A549 (cell line): Measurements from ENCODE around the gene NEURL2. TPM values are rescaled to one million over a fixed set of nuclear protein-coding genes. Genes with fewer than 3 reads are reported as not detected.
A peak's percentile ranks its signal among the peaks of the same experiment; 100 is the strongest.

ENCODE experiments used
- ATAC-seq, 2 experiments: fragments of 200-7000 bp in 1 of 2; fragments of >200 bp in 1 of 2; cut with Nextera tagmentation in 1 of 2; cut with Tn5 transposase in 1 of 2; 3 replicates each; pipeline versions ENCODE4 v1.8.0 to v1.9.1; 2018 to 2020; ENCODE audit warnings: mild to moderate bottlenecking in 1 of 2, moderate library complexity in 1 of 2
- CTCF ChIA-PET: fragments of 300-600 bp; sonication (Branson Sonifier 250); formaldehyde crosslinking; extraction: SDS; loops from one replicate; lab custom pipeline; 2021; ENCODE audit warnings: antibody characterized with exemption, inconsistent platforms; lab: Yijun Ruan, JAX
- POLR2A ChIA-PET: fragments of 350-600 bp; formaldehyde crosslinking; extraction: SDS; loops from one replicate; lab custom pipeline; 2021; ENCODE audit warnings: antibody characterized with exemption, inconsistent platforms; lab: Yijun Ruan, JAX
- DNase-seq, 2 experiments: peaks; one replicate each; pipeline versions ENCODE4 v3.0.0 to v3.0.0-alpha.2; 2011 to 2016; ENCODE audit warnings: low read depth in 1 of 2, low spot score in 1 of 2
- FAIRE-seq: peaks from 2 replicates; lab custom pipeline; 2011; peaks lifted over from hg19 to GRCh38; lab: Jason Lieb, UNC
- H3K27ac ChIP-seq, 2 experiments: fragments of >200 bp; sonication (Bioruptor Twin); formaldehyde crosslinking; 3 replicates each; pipeline ENCODE4 v1.5.1; 2016 to 2017
- H3K4me1 ChIP-seq: fragments of >200 bp; sonication (Bioruptor Twin); formaldehyde crosslinking; 3 replicates; pipeline ENCODE4 v1.6.1; 2016
- H3K4me2 ChIP-seq: fragments of >200 bp; sonication (Bioruptor Twin); formaldehyde crosslinking; 3 replicates; pipeline ENCODE4 v1.6.1; 2016
- H3K4me3 ChIP-seq: fragments of >200 bp; sonication (Bioruptor Twin); formaldehyde crosslinking; 3 replicates; pipeline ENCODE4 v1.5.1; 2016
- H3K9me3 ChIP-seq: fragments of >200 bp; sonication (Bioruptor Twin); formaldehyde crosslinking; 3 replicates; pipeline ENCODE4 v1.6.1; 2016
- FOSL2 ChIP-seq, 2 experiments: fragments of 450-650 bp in 1 of 2; fragments of >200 bp in 1 of 2; sonication (Bioruptor Twin) in 1 of 2; formaldehyde crosslinking; IDR thresholded peaks; 2 replicates each; pipeline versions ENCODE4 v1.5.0 to v1.6.1; 2016 to 2020; ENCODE audit warnings: mild to moderate bottlenecking in 1 of 2, moderate library complexity in 1 of 2
- FOXS1 ChIP-seq: fragments of 250-450 bp; sonication (Bioruptor Pico); IDR thresholded peaks from 2 replicates; pipeline ENCODE4 v1.5.0; 2020; ENCODE audit warnings: mild to moderate bottlenecking, moderate library complexity
- HEYL ChIP-seq: fragments of 250-450 bp; sonication (Bioruptor Pico); IDR thresholded peaks from 2 replicates; pipeline ENCODE4 v1.8.0; 2021; ENCODE audit warnings: mild to moderate bottlenecking, moderate library complexity
- HOXA7 ChIP-seq: fragments of 250-450 bp; sonication (Bioruptor Pico); IDR thresholded peaks from 2 replicates; pipeline ENCODE4 v1.5.0; 2020; ENCODE audit warnings: mild to moderate bottlenecking, moderate library complexity
- JUN ChIP-seq, 2 experiments: fragments of >200 bp; sonication (Bioruptor Twin); formaldehyde crosslinking; IDR thresholded peaks; 2 replicates in 1 of 2; 3 replicates in 1 of 2; pipeline ENCODE4 v1.6.1; 2016 to 2017
- KDM5A ChIP-seq: fragments of 200-600 bp; sonication (generic); IDR thresholded peaks from 2 replicates; pipeline ENCODE4 v1.6.1; 2016; ENCODE audit warnings: antibody characterized with exemption, mild to moderate bottlenecking
- MAFK ChIP-seq: fragments of 450-650 bp; IDR thresholded peaks from 2 replicates; pipeline ENCODE4 v1.6.1; 2014; ENCODE audit not compliant: partially characterized antibody
- NPAS2 ChIP-seq: fragments of 250-450 bp; sonication (Bioruptor Pico); IDR thresholded peaks from 2 replicates; pipeline ENCODE4 v1.8.0; 2022; ENCODE audit warnings: mild to moderate bottlenecking, moderate library complexity, borderline replicate concordance
- PHF8 ChIP-seq: fragments of 200-600 bp; sonication (generic); IDR thresholded peaks from 2 replicates; pipeline ENCODE4 v1.6.1; 2016; ENCODE audit warnings: low read depth, mild to moderate bottlenecking, antibody characterized with exemption, moderate library complexity, borderline replicate concordance
- POLR2A ChIP-seq: IDR thresholded peaks from 2 replicates; pipeline ENCODE4 v1.6.1; 2012; ENCODE audit warnings: mild to moderate bottlenecking, low read length
- RARB ChIP-seq: fragments of 250-450 bp; sonication (Bioruptor Pico); IDR thresholded peaks from 2 replicates; pipeline ENCODE4 v1.8.0; 2021; ENCODE audit warnings: mild to moderate bottlenecking, moderate library complexity
- RNF2 ChIP-seq: fragments of 200-600 bp; sonication (generic); IDR thresholded peaks from 2 replicates; pipeline ENCODE4 v1.6.1; 2016; ENCODE audit warnings: low read depth, mild to moderate bottlenecking, antibody characterized with exemption, moderate library complexity, borderline replicate concordance
- TFCP2L1 ChIP-seq: fragments of 250-450 bp; sonication (Bioruptor Pico); IDR thresholded peaks from 2 replicates; pipeline ENCODE4 v1.5.0; 2021; ENCODE audit warnings: mild to moderate bottlenecking
- WGBS: methylation state at CpG from one replicate; pipeline ENCODE4 v1.1.6; 2017; ENCODE audit errors: missing lambda C conversion rate; 5-methylcytosine and 5-hydroxymethylcytosine counted together
- polyA plus RNA-seq, 4 experiments: library from polyadenylated mRNA; depleted of rRNA in 3 of 4; stranded (reverse); fragments of >200 nt; fragmentation: RNase III in 1 of 4; extraction: RNeasy Plus Mini Kit Qiagen cat#74134 plus additional on column Dnase treatment in 1 of 4; gene quantifications; 2 replicates in 3 of 4; 3 replicates in 1 of 4; pipeline ENCODE4 v1.2.3, GENCODE V29; 2011 to 2017
- TF ChIP-seq, protein P1 (sequence below): IDR thresholded peaks from 2 replicates; pipeline ENCODE4 v1.6.1; 2012
- TF ChIP-seq, protein P2 (sequence below): fragments of 250-450 bp; sonication (Bioruptor Pico); IDR thresholded peaks from 2 replicates; pipeline ENCODE4 v1.5.0; 2021; ENCODE audit warnings: mild to moderate bottlenecking, moderate library complexity, borderline replicate concordance
- TF ChIP-seq, protein P3 (sequence below): fragments of 450-650 bp; IDR thresholded peaks from 2 replicates; pipeline ENCODE4 v1.6.1; 2014; ENCODE audit warnings: antibody characterized with exemption
- TF ChIP-seq, protein P4 (sequence below): fragments of 250-450 bp; sonication (Bioruptor Pico); IDR thresholded peaks from 2 replicates; pipeline ENCODE4 v1.5.0; 2020; ENCODE audit warnings: low read depth, mild to moderate bottlenecking, moderate library complexity
- TF ChIP-seq, protein P5 (sequence below): fragments of >200 bp; sonication (Bioruptor Twin); formaldehyde crosslinking; IDR thresholded peaks from 3 replicates; pipeline ENCODE4 v1.5.1; 2016

The NEURL2 gene
- polyA plus RNA-seq, 2 of the 4 experiments (the other 2 are of a cell fraction) = 0.57 to 1.4 TPM

DNA sequence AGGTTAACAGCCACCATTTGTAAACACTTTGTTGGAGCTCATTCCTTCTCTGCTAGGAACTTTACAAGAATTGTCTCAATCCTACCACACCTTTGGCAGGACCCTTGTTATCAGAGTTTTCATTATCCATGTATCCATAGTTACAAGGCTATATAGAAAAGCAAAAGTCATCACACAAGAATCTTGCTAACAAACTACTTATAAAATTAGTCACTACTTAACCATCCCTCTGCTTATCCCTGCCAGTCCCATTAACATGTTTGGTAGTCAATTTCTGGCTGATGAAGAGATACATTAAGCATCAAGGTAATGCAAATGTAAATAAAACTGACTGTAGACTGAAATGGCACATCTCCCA lies 23.2 kb downstream of the NEURL2 start:
- ATAC-seq (peak in 1 of 2 experiments; percentile 31; a peak in 1 of 6 replicates), DNase-seq (no peak), FAIRE-seq (no peak)
- Histone ChIP-seq H3K27ac (no peak overlapping the region), H3K4me3 (no peak overlapping the region), H3K9me3 (no peaks in the 10 kb centered on the region), H3K4me1 (0 out of 3 replicates have a peak, but pooled peaks cover 5% of the 10 kb centered on the region), H3K4me2 (no peak overlapping the region)
- CTCF ChIA-PET = interaction anchor here (0.6 to 2.7 kb wide), 2 partner anchors 12 to 28 kb away, joined by 6 to 9 read pairs; no protein-coding TSS in a partner anchor
- TF ChIP-seq HOXA7 (CRISPR knock-in tag) = no peak
- TF ChIP-seq, protein P1, sequence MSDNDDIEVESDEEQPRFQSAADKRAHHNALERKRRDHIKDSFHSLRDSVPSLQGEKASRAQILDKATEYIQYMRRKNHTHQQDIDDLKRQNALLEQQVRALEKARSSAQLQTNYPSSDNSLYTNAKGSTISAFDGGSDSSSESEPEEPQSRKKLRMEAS = no peak
- TF ChIP-seq RARB (CRISPR knock-in tag) = no peak
- no peak for TF ChIP-seq NPAS2 (CRISPR knock-in tag)
- TF ChIP-seq HEYL = no peak
- TF ChIP-seq KDM5A = no peak
- TF ChIP-seq, protein P2, sequence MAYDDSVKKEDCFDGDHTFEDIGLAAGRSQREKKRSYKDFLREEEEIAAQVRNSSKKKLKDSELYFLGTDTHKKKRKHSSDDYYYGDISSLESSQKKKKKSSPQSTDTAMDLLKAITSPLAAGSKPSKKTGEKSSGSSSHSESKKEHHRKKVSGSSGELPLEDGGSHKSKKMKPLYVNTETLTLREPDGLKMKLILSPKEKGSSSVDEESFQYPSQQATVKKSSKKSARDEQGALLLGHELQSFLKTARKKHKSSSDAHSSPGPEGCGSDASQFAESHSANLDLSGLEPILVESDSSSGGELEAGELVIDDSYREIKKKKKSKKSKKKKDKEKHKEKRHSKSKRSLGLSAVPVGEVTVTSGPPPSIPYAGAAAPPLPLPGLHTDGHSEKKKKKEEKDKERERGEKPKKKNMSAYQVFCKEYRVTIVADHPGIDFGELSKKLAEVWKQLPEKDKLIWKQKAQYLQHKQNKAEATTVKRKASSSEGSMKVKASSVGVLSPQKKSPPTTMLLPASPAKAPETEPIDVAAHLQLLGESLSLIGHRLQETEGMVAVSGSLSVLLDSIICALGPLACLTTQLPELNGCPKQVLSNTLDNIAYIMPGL (CRISPR knock-in tag) = no peak
- TF ChIP-seq, protein P3, sequence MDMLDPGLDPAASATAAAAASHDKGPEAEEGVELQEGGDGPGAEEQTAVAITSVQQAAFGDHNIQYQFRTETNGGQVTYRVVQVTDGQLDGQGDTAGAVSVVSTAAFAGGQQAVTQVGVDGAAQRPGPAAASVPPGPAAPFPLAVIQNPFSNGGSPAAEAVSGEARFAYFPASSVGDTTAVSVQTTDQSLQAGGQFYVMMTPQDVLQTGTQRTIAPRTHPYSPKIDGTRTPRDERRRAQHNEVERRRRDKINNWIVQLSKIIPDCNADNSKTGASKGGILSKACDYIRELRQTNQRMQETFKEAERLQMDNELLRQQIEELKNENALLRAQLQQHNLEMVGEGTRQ = no peak
- TF ChIP-seq, protein P4, sequence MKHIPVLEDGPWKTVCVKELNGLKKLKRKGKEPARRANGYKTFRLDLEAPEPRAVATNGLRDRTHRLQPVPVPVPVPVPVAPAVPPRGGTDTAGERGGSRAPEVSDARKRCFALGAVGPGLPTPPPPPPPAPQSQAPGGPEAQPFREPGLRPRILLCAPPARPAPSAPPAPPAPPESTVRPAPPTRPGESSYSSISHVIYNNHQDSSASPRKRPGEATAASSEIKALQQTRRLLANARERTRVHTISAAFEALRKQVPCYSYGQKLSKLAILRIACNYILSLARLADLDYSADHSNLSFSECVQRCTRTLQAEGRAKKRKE (CRISPR knock-in tag) = no peak
- no peak for TF ChIP-seq FOSL2 (IDR thresholded peaks at IDR 0.05)
- TF ChIP-seq FOSL2 (CRISPR knock-in tag; IDR thresholded peaks at IDR 0.05) = no peak
- no peak for TF ChIP-seq POLR2A
- no peak for TF ChIP-seq RNF2
- no peak for TF ChIP-seq FOXS1
- TF ChIP-seq PHF8 = no peak
- TF ChIP-seq, protein P5, sequence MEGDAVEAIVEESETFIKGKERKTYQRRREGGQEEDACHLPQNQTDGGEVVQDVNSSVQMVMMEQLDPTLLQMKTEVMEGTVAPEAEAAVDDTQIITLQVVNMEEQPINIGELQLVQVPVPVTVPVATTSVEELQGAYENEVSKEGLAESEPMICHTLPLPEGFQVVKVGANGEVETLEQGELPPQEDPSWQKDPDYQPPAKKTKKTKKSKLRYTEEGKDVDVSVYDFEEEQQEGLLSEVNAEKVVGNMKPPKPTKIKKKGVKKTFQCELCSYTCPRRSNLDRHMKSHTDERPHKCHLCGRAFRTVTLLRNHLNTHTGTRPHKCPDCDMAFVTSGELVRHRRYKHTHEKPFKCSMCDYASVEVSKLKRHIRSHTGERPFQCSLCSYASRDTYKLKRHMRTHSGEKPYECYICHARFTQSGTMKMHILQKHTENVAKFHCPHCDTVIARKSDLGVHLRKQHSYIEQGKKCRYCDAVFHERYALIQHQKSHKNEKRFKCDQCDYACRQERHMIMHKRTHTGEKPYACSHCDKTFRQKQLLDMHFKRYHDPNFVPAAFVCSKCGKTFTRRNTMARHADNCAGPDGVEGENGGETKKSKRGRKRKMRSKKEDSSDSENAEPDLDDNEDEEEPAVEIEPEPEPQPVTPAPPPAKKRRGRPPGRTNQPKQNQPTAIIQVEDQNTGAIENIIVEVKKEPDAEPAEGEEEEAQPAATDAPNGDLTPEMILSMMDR = no peak
- POLR2A ChIA-PET = interaction anchor here (0.8 kb wide), 1 partner anchor 67 kb away, joined by 3 read pairs; no protein-coding TSS in a partner anchor

DNA sequence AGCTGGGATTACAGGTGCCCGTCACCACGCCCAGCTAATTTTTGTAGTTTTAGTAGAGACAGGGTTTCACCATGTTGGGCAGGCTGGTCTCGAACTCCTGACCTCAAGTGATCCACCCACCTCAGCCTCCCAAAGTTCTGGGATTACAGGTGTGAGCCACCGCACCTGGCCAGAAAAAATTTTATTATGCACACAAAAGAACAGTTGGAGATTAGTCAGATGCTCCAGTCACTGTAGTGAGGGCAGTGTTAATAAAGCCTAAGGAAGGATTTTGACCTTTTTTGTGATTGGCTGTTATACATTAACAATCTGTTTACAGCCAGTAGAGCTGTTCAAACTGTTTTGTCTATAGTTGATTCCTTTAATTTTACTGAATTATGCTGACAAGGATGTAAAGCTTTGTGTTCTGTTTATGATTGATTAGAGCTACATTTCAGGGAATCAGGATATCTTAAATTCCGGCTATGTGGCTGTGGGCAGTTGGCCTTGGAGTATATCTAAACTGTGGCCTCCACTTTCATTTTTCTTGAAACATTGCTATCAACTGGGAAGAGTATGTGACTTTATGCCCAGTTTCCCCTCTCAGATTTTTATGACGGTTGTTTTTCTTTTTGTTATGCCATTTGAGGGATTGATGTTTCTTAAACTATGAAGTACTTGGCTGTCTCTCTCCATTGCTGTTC lies 23.7 kb downstream of the NEURL2 start:
- DNase-seq (no peak), ATAC-seq (no peak), FAIRE-seq (no peak)
- TF ChIP-seq MAFK (peak; percentile 49), JUN (IDR thresholded peaks at IDR 0.05) (no peak), TFCP2L1 (CRISPR knock-in tag) (no peak)
- H3K9me3 ChIP-seq = no peaks in the 10 kb centered on the region
- WGBS = 68% methylated on average over 6 of the region's 6 CpGs
- H3K27ac ChIP-seq = no peak overlapping the region
- ChIA-PET CTCF (interaction anchor here (2.7 kb wide), 1 partner anchor 11 kb away, joined by 9 read pairs; no protein-coding TSS in a partner anchor), POLR2A (interaction anchor here (0.8 kb wide), 1 partner anchor 68 kb away, joined by 3 read pairs; no protein-coding TSS in a partner anchor)
- 0 out of 3 replicates have a peak, but pooled peaks cover 5% of the 10 kb centered on the region for H3K4me1 ChIP-seq
- H3K4me3 ChIP-seq = no peak overlapping the region
- no peak overlapping the region for H3K4me2 ChIP-seq
